Fibroblast of upper back skin (primary cell): ENCODE results near the gene NRXN3.
A peak's percentile ranks its signal among the peaks of the same experiment; 100 is the strongest.

Experiments used
- DNase-seq: peaks from one replicate; pipeline ENCODE4 v3.0.0-alpha.2; 2013

Gene NRXN3

DNA sequence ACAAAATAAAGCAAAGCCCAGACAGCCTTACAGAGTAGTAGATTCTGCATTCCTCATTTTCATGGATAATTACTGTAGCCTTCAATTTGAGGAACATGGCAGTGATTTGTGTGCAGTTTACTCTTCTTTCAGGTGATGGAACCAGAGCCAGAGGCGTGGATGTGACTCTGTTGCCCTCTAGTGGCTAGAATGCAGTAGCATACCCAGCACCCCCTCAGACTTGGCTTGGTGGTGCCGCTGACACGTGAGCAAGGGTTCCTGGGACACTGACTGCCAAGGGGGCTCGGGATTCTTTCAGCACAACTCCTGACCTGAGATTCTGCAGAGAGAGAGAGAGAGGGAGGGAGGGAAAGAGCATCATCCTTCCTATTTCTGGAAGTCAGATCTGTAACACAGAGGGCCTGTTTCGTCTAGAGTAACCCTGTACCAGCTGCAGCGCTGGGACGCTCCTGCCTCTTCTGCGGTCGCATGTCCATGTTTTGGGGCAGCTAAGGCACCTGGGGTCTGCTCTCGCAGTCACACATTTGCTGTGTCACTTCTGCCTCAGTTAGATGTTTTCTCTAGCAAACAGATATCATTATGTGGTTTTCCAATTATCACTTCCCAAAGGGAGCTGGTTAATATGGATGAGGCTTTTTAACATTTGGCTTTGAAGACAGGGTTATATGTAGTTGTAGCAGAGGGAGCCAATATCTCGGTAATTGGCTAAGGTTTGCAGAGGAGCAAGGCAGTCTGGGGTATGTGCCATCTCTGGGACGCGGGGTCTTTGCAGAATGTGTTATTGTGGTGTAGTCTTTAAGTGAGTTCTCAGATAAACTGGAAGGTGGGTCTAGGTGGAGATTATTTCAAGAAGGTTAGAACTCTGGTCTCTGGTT is 428.1 kb downstream of the NRXN3 start:
- peak; percentile 67 for DNase-seq

DNA sequence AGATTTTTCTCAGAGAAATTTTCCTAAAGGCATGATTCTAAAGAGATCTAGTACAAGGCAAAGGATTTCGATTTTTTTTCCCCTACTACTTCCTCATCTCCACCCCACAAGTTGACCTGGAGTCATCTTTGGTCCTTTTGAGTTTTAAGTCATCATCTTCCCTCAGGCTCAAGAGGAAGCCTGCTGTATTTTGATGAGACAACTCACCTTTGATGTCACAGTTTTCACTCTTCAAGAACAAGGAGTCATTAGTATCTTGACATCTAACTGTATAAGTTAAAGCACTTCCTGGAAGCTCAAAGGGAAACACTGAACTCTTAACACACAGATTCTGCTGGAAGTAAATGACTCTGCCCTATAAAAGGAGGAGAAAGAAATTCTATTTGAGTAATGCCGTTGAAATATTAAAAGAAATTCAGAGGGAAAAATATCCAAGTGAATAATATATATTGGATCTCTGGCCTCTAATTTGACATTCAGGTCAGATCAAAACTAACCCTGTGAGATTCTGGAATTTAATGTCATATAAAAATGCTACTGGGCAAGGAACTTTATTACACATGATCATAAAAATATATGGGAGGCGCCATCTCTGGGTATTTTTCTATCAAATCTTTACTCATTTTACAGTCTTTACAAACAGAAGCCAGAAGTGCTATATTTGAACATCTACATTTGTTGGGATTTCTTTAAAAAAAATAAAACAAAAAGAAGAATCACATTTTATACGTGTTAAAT is 435.0 kb downstream of the NRXN3 start:
- no peak for DNase-seq

DNA sequence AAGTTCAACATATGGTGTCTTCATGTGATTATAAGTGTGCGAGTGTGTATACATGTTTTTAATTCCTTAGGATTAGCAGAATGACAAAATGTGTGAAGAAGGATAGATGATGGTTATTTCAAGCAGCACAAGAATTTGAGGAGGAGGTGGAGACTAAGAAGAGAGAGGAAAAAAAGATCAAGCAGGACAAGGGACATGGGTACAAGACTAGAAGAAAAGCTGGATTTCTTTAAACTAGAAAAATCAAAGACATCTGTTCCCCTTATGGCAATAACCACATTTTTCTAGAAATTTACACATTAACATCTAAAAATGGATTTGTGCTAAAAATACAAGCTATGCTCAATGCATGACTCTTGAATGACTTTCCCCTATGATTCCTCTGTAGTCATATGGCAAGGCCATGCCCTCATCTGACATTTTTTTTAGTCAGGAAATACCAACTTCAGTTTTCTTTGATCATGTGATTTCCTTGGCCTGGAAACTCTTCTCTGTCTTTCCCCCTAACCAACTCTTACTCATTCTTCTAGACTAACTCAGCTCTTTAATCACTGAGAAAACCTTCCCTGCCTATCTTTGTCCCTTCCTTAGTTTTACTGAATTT is 435.8 kb downstream of the NRXN3 start:
- peak; percentile 96 for DNase-seq

DNA sequence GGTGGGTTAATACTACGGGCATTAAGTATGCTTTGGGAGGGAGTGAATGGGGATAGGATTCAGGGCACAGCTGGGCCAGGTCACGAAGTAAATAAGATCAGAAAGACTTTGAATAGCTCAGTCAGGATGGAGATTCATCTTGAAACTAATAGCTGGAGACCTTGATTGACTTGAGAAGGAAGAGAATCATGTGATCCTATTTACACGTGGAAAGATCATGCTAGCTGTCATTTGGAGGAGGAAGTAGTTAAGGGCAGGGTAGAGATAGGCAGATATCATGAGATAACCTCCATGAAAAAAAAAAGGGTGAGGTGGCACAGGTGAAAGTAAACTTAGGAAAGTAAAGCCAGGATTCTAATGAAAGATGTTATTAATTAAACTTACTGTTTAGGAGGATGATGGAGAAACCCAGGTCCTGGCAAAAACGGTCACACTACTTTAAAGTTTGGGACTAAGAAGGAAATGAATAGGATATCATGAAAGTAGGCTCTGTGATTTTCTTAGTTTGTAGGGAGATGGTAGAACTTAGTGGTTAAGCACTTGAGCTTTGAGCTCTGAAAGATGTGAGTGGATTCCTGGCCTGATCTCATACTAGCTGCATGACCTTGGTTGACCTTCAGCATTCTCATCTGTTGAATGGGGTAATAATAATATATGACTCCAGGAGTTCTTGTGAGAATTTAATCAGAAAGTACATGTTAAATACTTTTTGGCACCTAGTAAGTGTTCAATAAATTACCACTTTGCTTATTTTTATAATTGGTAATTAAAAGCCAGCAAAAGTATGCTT is 439.0 kb downstream of the NRXN3 start:
- no peak for DNase-seq

DNA sequence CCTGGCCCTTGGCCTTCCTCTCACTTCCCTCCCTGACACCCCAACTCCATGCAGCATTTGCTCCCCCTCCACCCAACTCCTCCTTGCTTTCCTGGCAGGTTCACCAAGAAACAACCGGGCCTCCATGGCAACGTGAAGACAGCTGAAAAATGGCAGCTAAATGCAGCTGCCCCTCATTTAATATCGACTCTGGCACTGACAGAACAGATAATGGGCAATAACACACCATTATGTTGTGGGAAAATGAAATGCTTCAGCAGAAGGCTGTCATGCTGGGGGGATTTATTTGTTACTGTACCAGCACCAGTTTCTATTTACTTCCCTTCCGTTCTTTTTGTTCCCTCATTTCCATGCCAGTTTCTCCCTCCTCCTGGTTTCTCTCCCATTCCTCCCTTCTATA is 440.8 kb downstream of the NRXN3 start:
- no peak for DNase-seq

DNA sequence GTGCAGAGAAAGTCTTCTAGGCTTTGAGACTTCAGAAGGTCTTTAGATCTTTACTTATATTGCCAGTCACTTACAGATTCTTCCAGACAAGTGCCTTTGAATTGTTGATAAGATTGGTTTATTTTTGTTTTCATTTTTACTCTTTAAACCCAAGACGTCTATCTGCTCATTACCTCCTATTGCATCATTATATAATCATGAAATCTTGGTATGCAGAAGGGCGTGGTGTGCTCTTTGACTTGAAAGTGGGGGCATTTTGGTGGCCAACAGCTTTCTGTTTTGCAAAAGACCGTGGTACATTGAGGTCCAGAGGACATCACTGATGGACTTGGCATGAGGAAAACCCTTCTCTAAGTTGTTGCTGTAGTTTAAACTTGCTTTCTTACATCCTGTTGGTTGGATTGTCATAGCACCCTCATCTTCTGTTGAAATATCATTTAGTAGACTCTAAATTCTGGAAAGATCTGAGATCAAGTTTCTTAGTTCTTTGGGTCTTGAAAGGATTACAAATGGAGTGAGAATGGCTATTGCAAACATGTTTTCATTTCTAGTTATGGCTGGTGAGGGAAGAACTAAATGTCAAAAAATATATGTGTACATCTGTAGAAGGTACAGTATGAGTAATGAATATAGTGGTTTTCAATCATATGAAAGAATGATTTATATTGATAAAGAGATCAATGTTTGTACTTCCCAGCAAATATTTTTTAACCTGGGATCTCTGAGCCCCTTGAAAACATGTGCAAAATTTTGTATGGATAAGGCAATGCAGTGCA is 441.8 kb downstream of the NRXN3 start:
- no peak for DNase-seq

DNA sequence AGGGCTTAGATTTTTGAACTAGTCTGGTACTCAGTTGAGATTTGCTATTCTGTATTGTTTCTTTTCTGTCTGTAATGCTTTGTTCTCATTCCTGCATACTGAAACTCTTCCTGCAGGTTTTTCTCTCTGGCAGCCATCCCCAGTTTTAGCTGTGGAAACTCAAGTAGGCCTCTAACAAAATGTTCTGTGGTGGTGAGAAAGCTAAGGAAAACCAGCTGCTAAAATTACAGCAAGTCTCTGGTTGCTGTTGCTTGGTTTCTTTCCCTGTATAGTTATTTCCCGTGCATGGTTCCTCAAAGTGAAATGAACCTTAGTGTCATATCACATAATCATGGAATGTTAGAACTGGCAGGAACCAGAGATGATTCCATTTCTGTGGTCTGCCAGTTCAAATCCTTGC is 442.5 kb downstream of the NRXN3 start:
- DNase-seq: peak; percentile 48

DNA sequence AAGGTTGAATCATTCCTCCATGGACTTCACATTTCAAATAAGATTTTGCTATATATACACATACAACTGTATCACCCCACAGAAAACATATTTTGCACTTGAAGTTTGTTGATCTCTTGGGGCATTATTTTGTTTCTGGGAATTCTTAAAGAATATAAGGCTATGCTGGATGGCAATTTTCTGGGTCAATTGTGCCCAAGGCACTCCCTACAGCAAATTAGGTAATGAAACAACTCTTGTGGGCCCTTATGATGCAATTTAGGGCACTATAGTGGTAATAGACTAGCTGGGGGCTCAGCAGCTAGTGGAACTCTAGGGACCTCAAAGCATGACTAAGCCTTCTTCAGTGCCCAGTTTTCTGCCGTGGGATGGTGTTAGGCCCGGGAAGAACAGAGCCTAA is 444.4 kb downstream of the NRXN3 start:
- peak; percentile 24 for DNase-seq

DNA sequence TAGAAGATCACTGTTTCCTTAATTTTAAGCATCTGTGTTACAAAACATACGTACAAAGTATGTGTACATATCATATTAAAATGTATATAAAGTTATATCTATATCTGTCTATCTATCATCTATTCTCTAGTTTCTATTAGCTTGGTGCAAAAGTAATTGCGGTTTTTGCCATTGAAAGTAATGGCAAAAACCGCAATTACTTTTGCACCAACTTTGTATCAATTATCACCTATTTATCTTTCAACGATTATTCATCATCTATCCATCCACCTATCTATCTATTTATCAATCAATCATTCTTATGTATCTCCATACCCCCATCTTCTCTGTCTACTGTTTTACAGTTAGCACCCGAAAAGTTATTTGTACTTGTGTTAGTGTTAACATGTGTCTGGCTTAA is 447.6 kb downstream of the NRXN3 start:
- DNase-seq: no peak

DNA sequence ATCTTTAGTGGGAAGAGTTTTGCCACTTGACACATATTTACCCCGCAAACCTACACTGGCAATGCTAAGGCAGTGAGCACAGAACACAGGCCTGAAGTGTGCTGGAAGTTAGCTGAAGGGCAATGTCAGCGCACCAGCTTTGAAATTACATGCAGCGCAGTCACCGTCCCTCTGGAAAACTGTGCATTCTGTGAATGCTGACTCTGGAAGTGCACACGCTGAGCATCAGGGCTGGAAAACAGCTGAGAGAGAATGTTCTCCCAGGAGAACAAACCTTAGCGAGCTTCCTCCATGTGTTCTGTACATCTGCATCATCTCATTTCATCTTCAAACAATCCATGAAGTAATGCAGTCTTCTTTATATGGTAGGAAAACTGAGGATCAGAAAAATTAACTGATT is 448.2 kb downstream of the NRXN3 start:
- DNase-seq: no peak

DNA sequence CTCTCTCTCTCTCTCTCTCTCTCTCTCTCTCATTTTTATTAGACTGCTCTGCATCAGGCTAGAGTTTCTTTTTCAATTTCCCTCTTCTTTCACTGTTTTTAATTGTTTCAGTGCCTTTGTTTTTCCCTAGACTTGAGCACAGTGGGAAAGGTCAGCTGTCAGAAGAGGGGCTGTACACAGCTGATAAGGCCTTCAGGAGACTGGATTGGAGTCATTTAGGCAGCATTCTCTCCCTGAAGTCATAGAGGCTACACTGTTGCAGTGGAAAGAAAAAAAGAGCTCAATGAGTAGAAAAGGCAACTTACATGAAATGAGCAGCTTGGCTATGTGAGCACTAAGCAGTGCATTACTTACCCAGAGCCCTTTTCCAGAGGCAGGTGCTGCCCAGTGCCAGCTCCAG is 456.9 kb downstream of the NRXN3 start:
- no peak for DNase-seq

DNA sequence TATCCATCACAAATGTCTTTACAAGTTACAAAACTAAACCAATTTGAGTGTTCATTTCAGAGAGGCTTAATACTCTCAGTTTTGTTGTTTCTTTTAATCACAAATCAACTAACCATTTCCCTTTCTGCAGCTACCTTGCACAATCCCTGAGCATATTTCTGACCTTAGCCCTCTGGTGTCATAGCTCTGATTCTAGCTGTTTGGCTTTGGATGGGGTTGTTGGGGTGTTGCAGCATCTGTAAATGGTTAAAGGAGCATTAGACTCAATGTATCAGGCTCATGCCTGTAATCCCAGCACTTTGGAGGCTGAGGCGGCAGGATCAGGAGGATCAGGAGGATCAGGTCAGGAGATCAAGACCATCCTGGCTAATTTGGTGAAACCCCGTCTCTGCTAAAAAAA is 461.4 kb downstream of the NRXN3 start:
- no peak for DNase-seq

DNA sequence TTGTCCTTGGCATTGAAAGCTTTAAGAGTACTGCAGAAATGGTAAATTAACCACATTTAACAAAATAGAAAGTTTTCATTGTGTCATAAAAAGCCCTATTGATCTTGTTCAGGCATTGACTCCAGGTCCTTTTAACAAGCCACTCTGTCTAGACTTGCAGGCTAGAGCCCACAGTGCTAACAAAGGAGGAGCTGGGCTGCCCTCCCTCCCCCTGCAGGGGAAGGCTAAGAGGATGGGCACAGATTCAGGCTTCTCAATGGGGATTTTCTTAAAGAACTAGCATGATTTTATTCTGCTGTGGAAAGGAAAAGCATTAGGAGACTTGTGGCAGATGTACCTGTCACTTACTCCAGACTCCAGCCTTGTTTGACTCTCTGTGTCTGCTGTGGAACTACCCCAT is 463.6 kb downstream of the NRXN3 start:
- no peak for DNase-seq

DNA sequence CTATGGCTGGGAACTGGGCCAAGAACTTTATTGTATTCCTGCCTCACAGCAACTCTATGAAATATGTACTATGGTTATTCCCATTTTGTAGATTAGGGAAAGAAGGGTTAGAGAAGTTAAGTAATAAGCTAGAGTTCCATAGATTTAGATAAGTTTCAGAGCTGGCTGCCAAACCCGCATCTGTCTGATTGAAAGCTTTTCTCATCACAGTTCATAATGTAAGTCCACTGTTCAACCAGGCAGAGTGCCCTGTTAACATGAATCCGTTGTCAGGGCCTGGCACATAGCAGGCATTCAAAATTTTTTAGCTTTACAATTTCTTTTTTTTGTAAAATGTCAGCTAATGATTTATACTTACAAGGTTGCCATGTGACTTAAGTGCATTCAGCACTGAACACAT is 467.3 kb downstream of the NRXN3 start:
- no peak for DNase-seq

DNA sequence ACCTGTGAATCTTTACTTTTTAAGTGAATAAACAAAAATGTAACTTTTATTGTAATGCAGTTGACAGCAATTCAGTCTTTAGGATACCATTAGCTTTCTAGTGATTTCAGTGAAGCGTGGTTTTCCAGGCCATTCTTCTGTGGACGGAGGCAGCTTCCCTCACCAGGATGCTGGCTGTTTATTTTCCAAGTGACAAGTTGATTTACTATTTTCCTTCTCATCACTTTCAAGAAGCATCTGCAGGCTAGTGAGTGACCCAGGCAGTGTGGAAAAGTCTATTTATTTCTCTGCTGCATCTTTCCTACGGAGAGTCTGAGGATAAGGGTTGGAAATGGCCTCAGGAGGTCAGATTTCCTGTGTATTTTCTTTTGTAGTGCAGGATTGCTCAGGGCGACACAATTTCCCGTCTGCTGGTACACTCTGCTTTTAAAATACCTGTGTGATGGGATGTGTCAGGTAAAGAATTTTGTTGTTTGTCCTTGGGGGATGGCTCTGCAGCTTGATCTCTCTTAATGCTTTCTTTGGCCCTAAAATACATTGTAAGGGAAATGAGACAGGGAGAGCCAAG is 467.8 kb downstream of the NRXN3 start:
- no peak for DNase-seq

DNA sequence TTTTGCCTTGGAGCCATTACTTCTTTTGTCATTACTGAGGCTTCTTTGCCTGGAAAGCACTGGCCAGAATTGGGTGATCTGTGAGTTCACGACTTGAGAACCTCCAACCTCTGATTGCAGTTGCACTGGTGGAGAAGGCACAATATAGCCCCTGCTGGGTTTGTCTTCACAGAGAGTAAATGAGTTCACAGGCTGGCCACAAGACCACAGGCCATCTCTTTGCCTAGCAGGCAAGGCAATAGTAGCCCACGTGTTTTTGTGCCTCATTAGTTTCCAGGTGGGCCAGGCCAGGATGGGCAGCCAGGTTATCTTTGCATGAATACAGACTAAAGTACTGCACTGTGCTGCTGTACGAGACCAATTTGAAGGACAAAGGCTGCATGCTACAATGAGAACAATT is 468.8 kb downstream of the NRXN3 start:
- DNase-seq: no peak

DNA sequence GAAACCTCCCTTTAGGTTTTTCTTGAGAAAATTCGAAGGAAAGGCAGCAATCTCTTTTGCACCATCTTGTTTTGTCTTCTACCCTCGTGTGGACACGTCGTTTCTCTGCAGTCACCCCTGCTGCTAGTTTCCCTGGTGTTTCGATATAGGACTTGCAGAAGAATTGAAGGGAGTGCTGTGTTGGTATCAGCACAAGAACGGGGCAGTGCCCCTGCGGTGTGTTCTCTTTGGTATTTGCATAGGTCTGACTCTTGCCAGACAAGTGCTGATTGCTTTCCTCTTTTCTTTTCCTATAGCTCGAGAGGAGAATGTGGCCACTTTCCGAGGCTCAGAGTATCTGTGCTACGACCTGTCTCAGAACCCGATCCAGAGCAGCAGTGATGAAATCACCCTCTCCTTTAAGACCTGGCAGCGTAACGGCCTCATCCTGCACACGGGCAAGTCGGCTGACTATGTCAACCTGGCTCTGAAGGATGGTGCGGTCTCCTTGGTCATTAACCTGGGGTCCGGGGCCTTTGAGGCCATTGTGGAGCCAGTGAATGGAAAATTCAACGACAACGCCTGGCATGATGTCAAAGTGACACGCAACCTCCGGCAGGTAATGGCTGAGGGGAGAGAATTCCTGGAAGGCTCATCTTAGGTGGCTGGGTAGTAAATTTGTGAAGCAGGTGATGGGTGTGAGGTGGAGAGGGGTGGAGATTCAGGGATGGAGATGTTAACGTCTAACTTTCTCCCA is 474.8 kb downstream of the NRXN3 start:
- no peak for DNase-seq

DNA sequence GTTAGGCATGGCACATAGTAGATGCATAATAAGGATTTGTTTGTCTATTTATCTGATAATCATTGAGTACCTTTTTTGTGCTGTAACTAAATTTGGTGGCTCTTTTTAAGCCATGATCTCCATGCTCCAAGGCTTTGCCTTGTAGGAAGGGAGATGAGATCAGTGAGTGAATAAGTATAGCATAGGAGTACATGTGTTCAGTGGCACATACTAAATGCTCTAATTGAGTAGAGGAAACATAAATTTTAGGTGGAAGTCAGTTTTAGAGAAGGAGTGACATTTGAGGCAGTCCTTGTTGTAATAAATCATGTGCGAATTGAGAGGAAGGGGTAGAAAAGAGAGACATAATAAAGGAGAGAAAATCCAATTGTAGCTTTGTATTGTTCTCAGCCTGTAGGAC is 482.6 kb downstream of the NRXN3 start:
- DNase-seq: no peak

DNA sequence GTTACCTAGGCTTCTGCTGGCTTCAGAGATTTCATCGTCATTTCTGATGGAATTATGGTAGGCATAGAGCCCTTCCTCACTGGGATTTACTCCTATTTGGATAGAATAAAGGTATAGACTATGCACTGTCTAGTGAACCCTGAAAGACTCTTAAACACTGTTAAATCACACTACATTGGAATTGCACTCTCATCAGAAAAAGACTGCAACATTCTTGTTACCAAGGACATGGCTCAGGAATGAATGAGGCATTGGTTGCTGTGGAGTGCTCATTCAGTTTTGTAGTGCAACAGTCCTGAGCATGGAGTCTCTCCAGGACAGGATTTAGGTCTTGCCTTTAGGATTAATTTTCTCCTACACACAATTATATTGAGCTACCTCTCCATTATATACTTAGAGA is 483.0 kb downstream of the NRXN3 start:
- DNase-seq: no peak

DNA sequence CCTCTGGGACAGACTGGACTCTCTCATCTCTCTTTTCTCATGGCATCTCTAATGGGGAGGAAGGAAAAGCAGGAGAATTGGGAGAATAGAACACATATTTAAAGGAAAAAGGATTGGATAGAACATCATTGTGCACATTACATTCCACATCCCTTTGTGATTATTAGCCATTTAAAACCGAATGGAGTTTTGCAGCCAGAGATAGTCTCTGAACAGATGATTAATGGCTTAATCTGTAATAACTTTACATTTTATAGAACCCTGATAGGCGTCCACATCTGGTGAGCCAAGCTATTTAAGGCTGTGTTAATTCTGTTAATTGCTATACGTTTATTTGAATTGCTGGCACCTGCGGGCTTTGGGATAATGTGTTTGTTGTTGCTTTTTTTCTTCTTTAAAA is 487.3 kb downstream of the NRXN3 start:
- no peak for DNase-seq

DNA sequence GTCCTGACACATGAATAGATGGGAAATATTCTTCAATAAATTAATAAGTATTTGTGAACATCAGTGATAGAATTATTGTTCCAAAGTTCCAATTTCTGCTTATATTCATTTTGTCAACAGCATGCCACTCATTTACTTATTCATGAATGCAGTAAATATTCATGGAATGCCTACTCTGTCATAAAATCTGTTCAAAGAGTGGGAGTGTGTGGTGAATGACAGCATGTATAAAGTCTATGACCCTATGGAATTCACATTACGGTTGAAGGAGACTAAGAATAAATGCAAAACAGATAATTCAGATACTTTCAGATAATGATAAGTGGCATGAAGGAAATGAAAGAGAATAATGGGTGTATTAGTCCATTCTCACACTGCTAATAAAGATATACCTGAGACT is 494.7 kb downstream of the NRXN3 start:
- DNase-seq: no peak
